Epidermal melanocyte (primary cell): ENCODE results near the gene INO80.
"Not testable (repeated sequence)": the region's sequence is repeated elsewhere in the genome, so short reads cannot be mapped to it uniquely, and the experiment has no call there.

Experiments used
- DNase-seq: peaks from one replicate; pipeline ENCODE4 v3.0.0; 2011; ENCODE audit warnings: low spot score; ENCODE audit not compliant: insufficient read length

INO80 gene

DNA sequence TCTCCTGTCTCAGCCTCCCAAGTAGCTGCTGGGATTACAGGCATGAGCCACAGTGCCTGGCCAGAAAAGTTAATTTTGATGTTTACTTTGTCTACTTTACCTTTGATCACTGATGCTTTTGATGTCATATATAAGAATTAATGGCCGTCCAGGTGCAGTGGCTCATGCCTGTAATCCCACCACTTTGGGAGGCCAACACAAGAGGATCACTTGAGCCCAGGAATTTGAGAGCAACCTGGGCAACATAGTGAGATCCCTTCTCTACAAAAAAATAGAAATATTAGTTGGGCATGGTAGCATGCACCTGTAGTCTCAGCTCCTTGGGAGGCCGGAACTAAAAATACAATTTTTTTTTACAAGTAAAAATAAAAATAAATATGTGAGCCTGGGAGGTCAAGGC lies 6.8 kb upstream of the INO80 start:
- DNase-seq = no peak

DNA sequence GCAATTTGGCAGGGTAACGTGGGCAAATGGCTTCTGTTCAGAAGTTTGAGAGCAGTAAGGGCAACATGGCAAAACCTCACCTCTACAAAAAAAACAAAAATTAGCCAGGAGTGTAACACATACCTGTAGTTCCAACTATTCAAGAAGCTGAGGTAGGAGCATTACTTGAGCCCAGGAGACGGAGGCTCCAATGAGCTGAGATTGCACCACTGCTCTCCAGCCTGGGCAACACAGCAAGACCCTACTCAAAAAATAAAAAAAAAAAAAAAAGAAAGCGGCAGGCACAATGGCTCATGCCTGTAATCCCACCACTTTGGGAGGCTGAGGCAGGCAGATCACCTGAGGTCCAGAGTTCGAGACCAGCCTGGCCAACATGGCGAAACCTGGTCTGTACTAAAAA lies 5.9 kb upstream of the INO80 start:
- no peak for DNase-seq

DNA sequence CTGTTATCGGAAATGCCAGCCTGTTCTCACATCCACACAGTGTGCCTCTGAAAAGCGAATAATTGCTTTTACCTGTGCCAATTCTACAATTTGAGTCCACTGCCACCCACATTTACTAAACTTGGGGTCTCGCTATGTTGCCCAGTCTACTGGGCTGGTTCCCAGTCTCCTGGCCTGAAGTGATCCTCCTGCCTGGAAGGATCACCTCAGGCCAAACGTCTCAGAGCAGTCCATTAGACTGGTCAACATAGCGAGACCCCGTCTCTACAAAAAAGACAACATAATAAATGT lies 827 bp upstream of the INO80 start:
- DNase-seq = no peak

DNA sequence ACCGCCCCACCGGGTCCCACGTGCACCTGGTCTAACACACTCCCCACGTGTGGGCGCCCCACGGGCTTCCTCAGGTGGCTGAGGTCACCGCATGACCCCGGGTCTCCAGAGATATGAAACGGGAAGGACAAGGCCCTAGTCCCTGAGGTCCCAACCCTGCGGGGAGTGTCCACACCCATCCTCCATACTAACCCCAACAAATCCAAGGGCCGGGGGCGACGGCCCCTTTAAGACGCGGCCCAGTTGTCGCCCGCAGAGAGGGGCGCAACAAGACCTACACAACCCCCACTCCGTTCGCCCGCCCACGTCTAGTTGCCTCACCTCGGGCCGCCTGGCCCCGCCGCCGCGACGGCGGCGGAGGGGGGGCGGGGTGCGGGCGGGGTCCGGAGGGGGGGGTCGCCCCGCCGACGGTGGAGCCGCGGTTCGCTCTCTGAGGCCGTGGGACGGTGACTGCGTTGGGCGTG lies 396 bp downstream of the INO80 start:
- DNase-seq = peak; percentile 54

DNA sequence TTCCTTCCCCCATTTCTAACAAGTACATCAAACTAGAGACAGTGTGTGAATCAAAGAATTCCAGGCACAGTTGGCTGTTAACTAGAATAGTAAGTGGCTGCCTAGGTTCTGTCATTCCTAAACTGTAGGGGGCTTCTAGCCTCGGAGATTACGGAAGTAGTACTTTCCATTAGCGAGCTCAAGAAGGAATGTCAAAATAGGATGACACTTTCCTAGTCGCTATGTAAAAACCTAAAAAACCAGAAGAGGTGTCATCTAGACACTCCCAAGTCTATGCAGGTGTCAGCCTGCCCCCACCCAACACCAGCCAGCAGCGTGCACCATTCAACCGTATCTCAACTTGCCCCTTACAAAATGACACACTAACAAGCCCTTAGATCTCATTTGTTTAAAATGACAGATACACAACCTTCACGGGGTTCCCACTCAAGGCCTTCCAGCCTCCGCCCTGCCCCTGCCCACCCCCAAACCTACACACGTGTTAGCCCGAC lies 874 bp downstream of the INO80 start:
- no peak for DNase-seq

- no peak for DNase-seq
Measured at GRCh38 chr15:41106947-41107346, 9.1 kb downstream of the INO80 start.

- no peak for DNase-seq
Measured at GRCh38 chr15:41105348-41106334, 10.4 kb downstream of the INO80 start.

- no peak for DNase-seq
Measured at GRCh38 chr15:41104234-41104633, 11.8 kb downstream of the INO80 start.

DNA sequence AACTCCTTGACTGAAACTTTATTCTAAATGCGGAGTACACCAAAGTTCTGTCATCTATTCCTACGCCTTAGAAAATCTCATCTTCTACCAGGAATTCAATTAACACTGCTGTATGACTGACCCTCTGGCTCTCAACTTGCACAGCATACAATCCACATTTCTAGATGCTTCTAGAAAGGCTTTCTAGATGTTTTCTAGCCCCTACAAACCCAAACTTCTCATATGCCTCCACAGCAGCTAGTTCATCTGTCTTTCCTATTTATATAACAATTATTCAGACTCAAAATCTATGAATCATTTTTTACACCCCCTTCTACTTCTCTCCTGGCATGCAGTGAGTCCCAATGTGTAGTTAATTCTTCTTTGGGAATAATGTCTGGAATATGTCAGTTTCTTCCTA lies 13.2 kb downstream of the INO80 start:
- DNase-seq = no peak

DNA sequence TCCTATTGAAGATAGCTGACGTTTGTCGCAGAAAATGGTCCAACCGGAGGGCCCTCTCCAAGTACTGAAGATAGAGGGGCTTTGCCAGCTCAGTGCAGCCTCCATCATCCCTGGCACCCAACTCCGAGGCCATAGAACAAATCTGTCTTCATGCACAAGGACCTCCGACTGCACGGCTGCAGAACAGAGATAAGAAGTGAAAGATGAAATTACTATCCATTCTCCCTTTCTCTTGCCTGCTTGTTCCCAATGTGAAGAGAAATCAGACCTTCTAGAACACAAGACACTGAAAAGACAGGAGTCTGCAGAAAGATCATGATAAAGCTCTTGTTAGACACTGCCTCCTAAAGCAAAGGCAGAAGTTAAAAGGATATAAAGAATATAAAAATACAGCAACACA lies 19.9 kb downstream of the INO80 start:
- no peak for DNase-seq

- no peak for DNase-seq
Measured at GRCh38 chr15:41085029-41085428, 31.1 kb downstream of the INO80 start.

GRCh38 chr15:41080144-41080543 lies 35.9 kb downstream of the INO80 start:
- DNase-seq = no peak

DNA sequence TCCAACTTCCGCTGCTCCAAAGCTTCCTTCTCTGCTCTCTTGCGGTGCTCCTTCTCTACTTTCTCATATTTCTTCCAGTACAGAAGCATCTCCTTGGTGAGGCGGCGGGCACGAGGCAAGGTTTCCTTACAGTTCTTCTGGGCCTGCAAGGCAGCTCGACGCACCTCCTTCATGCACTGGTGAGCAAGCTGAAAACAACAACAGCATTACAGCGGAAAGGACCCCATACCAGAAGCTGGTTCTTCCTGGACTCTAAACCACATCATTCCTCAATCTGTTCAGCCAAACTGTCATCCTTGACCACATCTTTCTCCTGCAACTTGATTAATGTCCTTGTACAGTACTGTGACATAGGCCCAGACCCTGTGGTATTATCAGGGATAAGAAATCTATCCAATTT lies 36.4 kb downstream of the INO80 start:
- DNase-seq = no peak

DNA sequence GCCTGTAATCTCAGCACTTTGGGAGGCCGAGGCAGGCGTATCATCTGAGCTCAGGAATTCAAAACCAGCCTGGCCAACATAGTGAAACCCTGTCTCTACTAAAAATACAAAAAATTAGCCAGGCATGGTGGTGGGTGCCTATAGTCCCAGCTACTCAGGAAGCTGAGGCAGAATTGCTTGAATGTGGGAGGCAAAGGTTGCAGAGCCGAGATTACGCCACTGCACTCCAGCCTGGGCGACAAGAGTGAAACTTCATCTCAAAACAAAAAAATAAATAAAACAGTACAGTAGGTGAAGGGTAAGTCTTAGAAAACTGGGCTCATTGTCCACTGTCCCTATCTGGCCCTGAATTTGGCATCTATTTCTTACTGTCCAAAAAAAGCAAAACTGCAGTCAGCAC lies 37.2 kb downstream of the INO80 start:
- not testable (repeated sequence) for DNase-seq

- DNase-seq = no peak
Measured at GRCh38 chr15:41078125-41078524, 38.0 kb downstream of the INO80 start.

DNA sequence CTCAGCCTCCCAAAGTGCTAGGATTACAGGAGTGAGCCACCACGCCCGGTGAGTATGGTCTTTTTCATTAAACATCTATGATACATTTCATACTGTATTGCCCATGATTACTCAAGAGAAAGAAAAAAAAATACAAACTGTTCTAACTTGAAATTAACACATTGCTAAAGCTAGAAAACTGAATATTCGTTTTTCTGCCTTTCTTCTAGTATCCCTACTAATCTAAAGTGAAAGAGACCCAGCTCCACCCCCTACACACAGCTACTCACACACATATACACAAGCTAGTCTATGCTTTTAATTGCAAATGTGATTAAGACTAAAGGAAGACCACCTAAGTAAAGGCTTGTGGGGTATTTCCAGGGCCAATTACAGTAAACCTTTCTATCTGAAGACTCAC lies 43.1 kb downstream of the INO80 start:
- DNase-seq = no peak

- no peak for DNase-seq
Measured at GRCh38 chr15:41072013-41072412, 44.1 kb downstream of the INO80 start.

DNA sequence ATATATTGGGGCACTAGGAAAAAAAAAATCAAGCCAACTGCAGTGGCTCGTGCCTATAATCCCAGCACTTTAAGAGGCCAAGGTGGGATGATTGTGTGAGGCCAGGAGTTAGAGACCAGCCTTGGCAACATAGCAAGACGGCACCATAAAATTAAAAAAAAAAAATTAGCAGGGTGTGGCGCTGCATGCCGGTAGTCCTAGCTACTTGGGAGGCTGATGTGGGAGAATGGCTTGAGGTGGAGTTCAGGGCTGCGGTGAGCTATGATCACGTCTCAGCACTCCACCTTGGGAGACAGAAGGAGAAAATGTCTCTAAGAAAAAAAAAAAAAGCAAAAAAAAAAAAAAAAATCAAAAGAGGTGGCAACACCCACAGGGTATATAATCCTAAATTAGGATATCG lies 49.6 kb downstream of the INO80 start:
- no peak for DNase-seq

GRCh38 chr15:41061667-41062066 lies 54.4 kb downstream of the INO80 start:
- DNase-seq = no peak

GRCh38 chr15:41060505-41060904 lies 55.6 kb downstream of the INO80 start:
- DNase-seq = no peak

DNA sequence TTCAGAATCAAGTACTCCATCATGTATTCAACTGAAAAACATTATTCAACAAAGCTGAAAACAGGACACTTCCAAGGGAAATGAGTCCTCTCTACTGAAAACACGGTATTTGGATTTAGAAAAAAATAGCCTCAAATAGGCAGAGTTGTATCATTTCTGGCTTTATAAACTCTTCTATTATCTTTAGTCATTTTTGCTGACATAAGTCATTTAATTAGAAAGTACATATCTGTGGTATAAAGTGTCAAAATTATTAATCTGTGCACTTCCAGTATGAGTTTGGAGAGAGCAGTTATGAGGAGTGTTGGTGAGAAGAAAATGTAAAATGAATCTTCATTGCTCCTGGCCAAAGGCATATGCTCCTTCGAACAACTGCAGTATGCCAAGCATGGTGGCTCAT lies 59.3 kb downstream of the INO80 start:
- DNase-seq = no peak

- DNase-seq = no peak
Measured at GRCh38 chr15:41055706-41056105, 60.4 kb downstream of the INO80 start.

- no peak for DNase-seq
Measured at GRCh38 chr15:41051139-41051538, 64.9 kb downstream of the INO80 start.
